Neural crest cell (in vitro differentiated cells): ENCODE measurements around the gene HOXA4. TPM values are rescaled to one million over a fixed set of nuclear protein-coding genes. Genes with fewer than 3 reads are reported as not detected.

Source experiments
- DNase-seq: peaks from one replicate; pipeline ENCODE4 v3.0.0; 2021; ENCODE audit warnings: low read depth, mixed read lengths, low spot score
- H3K27ac Mint-ChIP-seq: one replicate; pipeline ENCODE4 v1.8.0; 2021; ENCODE audit warnings: mild to moderate bottlenecking, mixed read lengths; ENCODE audit not compliant: unreplicated experiment
- H3K27me3 Mint-ChIP-seq: 2 replicates; pipeline ENCODE4 v1.8.0; 2021; ENCODE audit warnings: low read depth, mild to moderate bottlenecking, mixed read lengths
- H3K36me3 Mint-ChIP-seq: 2 replicates; pipeline ENCODE4 v1.8.0; 2021; ENCODE audit warnings: low read depth, mild to moderate bottlenecking, mixed read lengths
- H3K4me1 Mint-ChIP-seq: 2 replicates; pipeline ENCODE4 v1.8.0; 2021; ENCODE audit warnings: mixed read lengths
- H3K4me3 Mint-ChIP-seq: one replicate; pipeline ENCODE4 v1.8.0; 2021; ENCODE audit warnings: mild to moderate bottlenecking, mixed read lengths
- H3K9me3 Mint-ChIP-seq: 2 replicates; pipeline ENCODE4 v1.8.0; 2021; ENCODE audit warnings: mixed read lengths
- total RNA-seq: library from RNA; stranded (reverse); gene quantifications from 2 replicates; pipeline ENCODE4 v1.2.1, GENCODE V29; 2021
- TF ChIP-seq, protein P1 (sequence below): fragments of 200-600 bp; sonication (generic); conservative IDR thresholded peaks from 2 replicates; pipeline ENCODE4 v1.5.0; 2021; ENCODE audit warnings: antibody characterized with exemption, mild to moderate bottlenecking

Gene HOXA4
- total RNA-seq, 1 donor from 2014 or later = 0.68 TPM

GRCh38 chr7:27095050-27095896 is 35.3 kb downstream of the HOXA4 start:
- no peak for DNase-seq
- Mint-ChIP-seq H3K36me3 (peaks cover 26% of the 10 kb centered on the region), H3K9me3 (no peaks in the 10 kb centered on the region), H3K27me3 (peaks cover 96% of the 10 kb centered on the region), H3K4me1 (peaks cover 78% of the 10 kb centered on the region), H3K27ac (no peak overlapping the region), H3K4me3 (peak overlapping the region; percentile 99)
- TF ChIP-seq, protein P1, sequence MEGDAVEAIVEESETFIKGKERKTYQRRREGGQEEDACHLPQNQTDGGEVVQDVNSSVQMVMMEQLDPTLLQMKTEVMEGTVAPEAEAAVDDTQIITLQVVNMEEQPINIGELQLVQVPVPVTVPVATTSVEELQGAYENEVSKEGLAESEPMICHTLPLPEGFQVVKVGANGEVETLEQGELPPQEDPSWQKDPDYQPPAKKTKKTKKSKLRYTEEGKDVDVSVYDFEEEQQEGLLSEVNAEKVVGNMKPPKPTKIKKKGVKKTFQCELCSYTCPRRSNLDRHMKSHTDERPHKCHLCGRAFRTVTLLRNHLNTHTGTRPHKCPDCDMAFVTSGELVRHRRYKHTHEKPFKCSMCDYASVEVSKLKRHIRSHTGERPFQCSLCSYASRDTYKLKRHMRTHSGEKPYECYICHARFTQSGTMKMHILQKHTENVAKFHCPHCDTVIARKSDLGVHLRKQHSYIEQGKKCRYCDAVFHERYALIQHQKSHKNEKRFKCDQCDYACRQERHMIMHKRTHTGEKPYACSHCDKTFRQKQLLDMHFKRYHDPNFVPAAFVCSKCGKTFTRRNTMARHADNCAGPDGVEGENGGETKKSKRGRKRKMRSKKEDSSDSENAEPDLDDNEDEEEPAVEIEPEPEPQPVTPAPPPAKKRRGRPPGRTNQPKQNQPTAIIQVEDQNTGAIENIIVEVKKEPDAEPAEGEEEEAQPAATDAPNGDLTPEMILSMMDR = no peak

GRCh38 chr7:27094304-27095049 is 36.1 kb downstream of the HOXA4 start:
- H3K27me3 Mint-ChIP-seq = peaks cover 96% of the 10 kb centered on the region

GRCh38 chr7:27093184-27093895 is 37.2 kb downstream of the HOXA4 start:
- no peak for DNase-seq
- H3K27me3 Mint-ChIP-seq = peaks cover 92% of the 10 kb centered on the region
- H3K27ac Mint-ChIP-seq = no peak overlapping the region
- TF ChIP-seq, protein P1 = no peak
- H3K4me1 Mint-ChIP-seq = peaks cover 60% of the 10 kb centered on the region
- no peaks in the 10 kb centered on the region for H3K9me3 Mint-ChIP-seq
- peaks cover 13% of the 10 kb centered on the region for H3K36me3 Mint-ChIP-seq
- peak overlapping the region; percentile 99 for H3K4me3 Mint-ChIP-seq

More at GRCh38 chr7:27094304-27095049, 36.1 kb downstream of the HOXA4 start:
- no peak for DNase-seq
- Mint-ChIP-seq H3K36me3 (peaks cover 19% of the 10 kb centered on the region), H3K4me3 (peak overlapping the region; percentile 99), H3K27ac (no peak overlapping the region), H3K4me1 (peaks cover 71% of the 10 kb centered on the region), H3K9me3 (no peaks in the 10 kb centered on the region)
- TF ChIP-seq, protein P1 = no peak

- H3K27me3 Mint-ChIP-seq = peaks cover 87% of the 10 kb centered on the region
- TF ChIP-seq, protein P1 = no peak
- peak overlapping the region; percentile 99 for H3K4me3 Mint-ChIP-seq
- peaks cover 58% of the 10 kb centered on the region for H3K4me1 Mint-ChIP-seq
- no peak overlapping the region for H3K27ac Mint-ChIP-seq
- H3K9me3 Mint-ChIP-seq = no peaks in the 10 kb centered on the region
- H3K36me3 Mint-ChIP-seq = peaks cover 13% of the 10 kb centered on the region
- no peak for DNase-seq
Observed at GRCh38 chr7:27092819-27093110, 37.8 kb downstream of the HOXA4 start.

GRCh38 chr7:27091941-27092818 is 38.4 kb downstream of the HOXA4 start:
- no peak for DNase-seq
- peaks cover 11% of the 10 kb centered on the region for H3K36me3 Mint-ChIP-seq

More at GRCh38 chr7:27091941-27092818, 38.4 kb downstream of the HOXA4 start:
- Mint-ChIP-seq H3K27me3 (peaks cover 86% of the 10 kb centered on the region), H3K4me3 (peak overlapping the region; percentile 42), H3K4me1 (peaks cover 53% of the 10 kb centered on the region), H3K9me3 (peaks cover 3% of the 10 kb centered on the region), H3K27ac (no peak overlapping the region)
- TF ChIP-seq, protein P1 = no peak
